ENCODE measurements around the gene TFR2. TPM values are rescaled to one million over a fixed set of nuclear protein-coding genes. Genes with fewer than 3 reads are reported as not detected.

Gene TFR2
- total RNA-seq, result 1 to 10 TPM; 4.5 to 6.1 TPM
- 3.5 to 9.5 reads per million in 2 donors for total RNA-seq

DNA sequence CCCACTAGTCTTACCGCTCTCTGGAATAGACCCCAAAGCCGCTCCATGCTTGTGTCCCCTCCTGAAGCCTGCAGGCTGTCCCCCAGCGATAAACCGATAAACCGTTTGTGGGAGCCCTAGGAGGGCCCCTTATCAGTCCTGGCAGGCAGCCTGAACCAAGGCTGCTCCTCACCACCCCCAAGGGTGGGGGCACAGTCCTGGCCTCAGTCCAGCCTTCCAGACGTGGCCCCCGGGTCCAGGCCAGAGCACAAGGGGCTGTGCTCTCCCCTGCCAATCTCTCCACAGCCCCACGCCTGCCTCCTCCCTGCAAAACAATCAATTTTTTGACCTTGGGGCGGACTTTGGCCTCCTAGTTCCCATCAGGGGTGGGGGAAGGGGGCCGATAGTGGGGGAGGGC is at the start of gene TFR2:
TSS of gene TFR2 (minus strand) at position 90 of the 397 bp plus-strand sequence. CDS start at position 47, 43 bp downstream.
- H3K27ac Mint-ChIP-seq, result no peak within 1 kb of the TSS
- no peak within 1 kb of the TSS for H3K4me3 Mint-ChIP-seq
- H3K27me3 Mint-ChIP-seq, result no peaks in the 10 kb centered on the region
- no peaks in the 10 kb centered on the region for H3K9me3 ChIP-seq (ENCODE audit: control insufficient read depth, low read length, poor library complexity, severe bottlenecking)
- ATAC-seq (no peak), DNase-seq (no peak)
- no peaks in the 10 kb centered on the region for H3K36me3 Mint-ChIP-seq (ENCODE audit: low read depth)
- H3K4me1 Mint-ChIP-seq, result peaks cover 7% of the 10 kb centered on the region

DNA sequence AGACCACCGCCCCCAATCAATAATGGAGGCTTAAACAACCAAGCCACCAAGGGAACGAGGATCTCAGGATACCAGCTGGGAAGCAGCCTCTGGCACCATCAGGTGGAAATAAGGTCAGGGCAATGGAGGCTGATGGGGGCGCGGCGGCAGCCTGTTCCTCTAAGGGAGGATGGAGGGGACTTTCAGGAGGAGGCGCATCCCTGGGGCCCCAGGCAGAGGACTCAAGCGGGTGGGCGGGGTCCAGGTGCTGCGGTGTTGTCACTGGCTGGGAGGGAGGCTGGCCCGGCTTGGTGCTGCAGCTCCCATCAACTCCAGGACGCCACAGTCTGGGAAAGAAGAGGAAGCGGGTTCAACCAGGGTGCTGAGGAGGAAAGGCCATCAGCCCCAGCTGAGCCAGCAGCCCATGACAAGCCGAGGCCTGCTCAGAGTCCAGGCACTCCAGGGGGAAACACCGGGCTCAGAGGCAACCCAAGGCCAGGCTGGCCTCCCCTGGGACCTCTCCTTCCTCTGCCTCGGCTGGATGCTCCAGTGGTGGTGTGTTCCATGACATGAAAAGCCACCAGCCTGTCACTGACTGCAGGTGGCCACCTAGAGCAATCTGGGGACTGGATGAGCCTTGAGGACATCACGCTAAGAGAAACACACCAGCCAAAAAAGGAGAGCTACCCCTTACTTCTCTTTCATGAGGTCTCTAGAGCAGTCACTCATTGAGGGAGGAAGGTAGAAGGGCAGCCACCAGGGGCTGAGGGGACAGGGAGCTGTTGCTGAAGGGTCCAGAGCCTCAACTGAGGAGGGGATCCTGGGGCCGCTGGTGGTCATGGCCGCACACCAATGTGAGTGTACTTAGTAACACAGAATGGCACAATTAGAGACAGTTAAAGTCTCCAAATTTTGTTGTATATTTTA is 48.1 kb upstream of the TFR2 start:
- Mint-ChIP-seq H3K4me3 (no peak overlapping the region), H3K27me3 (no peaks in the 10 kb centered on the region), H3K4me1 (peaks cover 26% of the 10 kb centered on the region), H3K27ac (peak overlapping the region; percentile 72), H3K36me3 (ENCODE audit: low read depth) (no peaks in the 10 kb centered on the region)
- no peak for DNase-seq
- H3K9me3 ChIP-seq (ENCODE audit: control insufficient read depth, low read length, poor library complexity, severe bottlenecking), result no peaks in the 10 kb centered on the region
- no peak for ATAC-seq

DNA sequence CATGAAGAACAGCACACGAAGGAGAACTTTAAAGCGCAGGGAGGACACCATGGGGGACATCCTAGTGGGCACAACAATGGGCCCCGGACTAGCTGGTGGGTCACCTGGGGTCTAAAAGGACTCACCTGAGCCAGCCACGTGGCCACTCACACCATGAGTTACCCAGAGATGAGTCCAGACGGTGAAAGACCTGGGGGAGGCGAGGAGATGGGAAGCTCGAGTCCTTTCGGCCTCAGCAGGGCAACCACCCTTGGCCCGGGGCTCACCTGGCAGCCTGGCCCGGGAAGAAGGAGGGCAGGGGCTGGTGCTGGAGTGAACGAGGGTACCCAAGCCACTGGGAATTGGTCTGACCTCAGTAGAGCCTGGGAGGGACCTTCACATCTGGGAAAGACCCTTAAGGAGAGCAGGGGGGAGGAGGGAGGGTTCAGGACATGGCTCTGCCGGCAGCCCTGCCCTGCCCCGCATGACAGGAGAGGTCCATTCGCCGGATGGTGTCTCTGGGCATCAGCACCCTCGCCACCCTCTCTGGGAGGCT is 47.0 kb upstream of the TFR2 start:
- H3K9me3 ChIP-seq (ENCODE audit: control insufficient read depth, low read length, poor library complexity, severe bottlenecking), result no peaks in the 10 kb centered on the region
- Mint-ChIP-seq H3K27ac (peak overlapping the region; percentile 72), H3K27me3 (no peaks in the 10 kb centered on the region), H3K4me3 (peak overlapping the region; percentile 43), H3K36me3 (ENCODE audit: low read depth) (no peaks in the 10 kb centered on the region), H3K4me1 (peaks cover 26% of the 10 kb centered on the region)
- DNase-seq, result no peak
- ATAC-seq, result no peak

DNA sequence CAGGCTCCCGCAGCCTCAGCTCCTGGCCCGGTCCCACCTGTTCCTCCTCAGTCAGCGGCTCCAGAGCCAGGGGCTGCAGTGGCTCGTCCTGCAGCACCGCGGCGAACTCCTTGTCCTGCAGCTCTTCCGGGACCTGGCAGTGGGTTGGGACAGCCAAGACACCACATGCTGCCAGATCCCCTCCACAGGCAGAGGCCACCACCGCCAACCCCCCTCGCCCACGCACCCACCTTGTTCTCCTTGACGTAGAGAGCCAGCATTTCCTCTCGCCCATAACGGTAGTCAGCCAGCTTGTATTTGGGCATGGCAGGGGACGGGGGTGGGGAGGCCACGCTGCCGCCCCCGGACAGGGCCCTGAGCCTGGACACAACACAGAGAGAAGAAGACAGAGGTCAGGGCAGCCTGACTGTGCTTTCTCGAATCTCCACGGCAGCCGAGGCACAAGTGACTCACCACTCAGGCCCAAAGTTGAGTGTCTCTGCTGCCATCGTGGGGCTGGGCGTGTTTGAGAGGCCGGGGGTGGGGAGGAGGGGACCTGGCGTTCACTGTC is 46.5 kb upstream of the TFR2 start:
- Mint-ChIP-seq H3K36me3 (ENCODE audit: low read depth) (no peaks in the 10 kb centered on the region), H3K27me3 (no peaks in the 10 kb centered on the region), H3K4me1 (peaks cover 23% of the 10 kb centered on the region), H3K4me3 (no peak overlapping the region), H3K27ac (no peak overlapping the region)
- DNase-seq (no peak), ATAC-seq (no peak)
- H3K9me3 ChIP-seq (ENCODE audit: control insufficient read depth, low read length, poor library complexity, severe bottlenecking), result no peaks in the 10 kb centered on the region

DNA sequence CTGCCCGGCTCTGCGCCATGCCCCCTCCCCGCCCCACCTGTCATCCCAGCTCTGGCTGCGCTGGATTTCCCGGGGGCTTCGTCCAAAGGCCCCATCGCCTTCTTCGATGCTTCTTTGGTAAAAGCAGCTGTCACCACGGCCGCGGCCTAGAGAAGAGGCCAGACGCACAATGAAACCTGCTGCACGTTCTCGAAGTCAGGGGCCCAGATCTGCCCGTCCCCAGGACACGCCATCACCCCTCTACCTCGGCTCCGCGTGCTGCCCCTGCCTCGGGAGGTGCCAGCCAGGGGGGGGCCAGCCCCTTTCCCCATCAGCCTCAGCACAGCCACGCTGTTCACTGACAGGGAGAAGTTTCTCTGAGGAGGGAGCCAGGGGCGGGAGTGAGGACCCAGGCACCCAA is 45.9 kb upstream of the TFR2 start:
- no peaks in the 10 kb centered on the region for H3K27me3 Mint-ChIP-seq
- H3K27ac Mint-ChIP-seq, result no peak overlapping the region
- peaks cover 17% of the 10 kb centered on the region for H3K4me1 Mint-ChIP-seq
- ATAC-seq (no peak), DNase-seq (no peak)
- no peaks in the 10 kb centered on the region for H3K9me3 ChIP-seq (ENCODE audit: control insufficient read depth, low read length, poor library complexity, severe bottlenecking)
- no peak overlapping the region for H3K4me3 Mint-ChIP-seq
- H3K36me3 Mint-ChIP-seq (ENCODE audit: low read depth), result no peaks in the 10 kb centered on the region

DNA sequence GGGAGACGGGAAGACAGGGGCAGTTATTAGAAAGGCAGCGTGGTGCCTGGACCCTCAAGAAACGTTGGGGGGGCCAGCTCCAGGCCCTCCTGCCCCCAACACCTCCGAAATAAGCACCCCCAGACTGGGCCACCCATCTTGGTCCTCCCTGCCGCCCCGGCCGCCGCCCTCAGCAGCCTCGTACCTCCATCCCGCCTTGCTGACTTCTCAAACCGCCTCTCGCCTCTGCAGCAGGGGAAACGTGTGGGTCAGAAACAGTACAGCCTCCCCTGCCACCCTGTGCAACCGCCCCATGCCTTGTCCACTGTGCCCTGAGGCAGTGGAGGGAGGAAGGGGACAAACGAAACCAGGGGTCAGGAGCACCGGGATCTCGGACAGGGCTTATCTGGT is 45.5 kb upstream of the TFR2 start:
- Mint-ChIP-seq H3K4me3 (no peak overlapping the region), H3K36me3 (ENCODE audit: low read depth) (no peaks in the 10 kb centered on the region), H3K27me3 (no peaks in the 10 kb centered on the region), H3K27ac (no peak overlapping the region), H3K4me1 (peaks cover 14% of the 10 kb centered on the region)
- ATAC-seq (no peak), DNase-seq (no peak)
- no peaks in the 10 kb centered on the region for H3K9me3 ChIP-seq (ENCODE audit: control insufficient read depth, low read length, poor library complexity, severe bottlenecking)

DNA sequence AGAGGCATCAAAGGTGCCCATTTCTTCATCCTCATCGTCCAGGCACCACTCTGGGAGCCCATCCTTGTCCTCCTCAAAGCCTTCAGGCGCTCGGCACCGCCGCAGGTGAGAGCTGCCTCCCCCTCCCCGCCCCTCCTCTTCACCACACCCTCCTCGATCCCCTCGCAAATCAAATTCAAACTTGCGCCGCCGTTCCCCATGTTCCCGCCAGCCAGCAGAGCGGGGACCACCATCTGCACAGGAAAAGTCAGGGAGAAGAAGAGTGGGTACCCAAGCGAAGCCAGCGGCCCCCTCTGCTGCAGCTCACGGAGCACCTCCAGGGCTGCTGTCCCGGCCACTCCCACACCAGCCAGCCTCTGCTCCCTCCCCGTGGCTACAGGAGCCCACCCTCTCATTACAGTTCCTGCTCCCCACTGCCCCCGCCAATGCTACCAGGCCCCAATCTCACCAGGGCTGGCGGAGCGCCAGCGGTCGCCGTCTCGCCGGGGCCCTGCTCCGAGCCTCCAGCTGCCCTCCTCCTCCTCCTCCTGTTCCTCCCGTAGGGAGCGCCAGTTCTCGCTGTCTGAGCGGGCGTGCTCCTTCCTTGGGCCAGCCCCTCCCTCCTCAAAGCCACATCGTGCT is 45.0 kb upstream of the TFR2 start:
- DNase-seq (no peak), ATAC-seq (no peak)
- Mint-ChIP-seq H3K27ac (no peak overlapping the region), H3K4me1 (peaks cover 14% of the 10 kb centered on the region), H3K27me3 (no peaks in the 10 kb centered on the region), H3K36me3 (ENCODE audit: low read depth) (no peaks in the 10 kb centered on the region), H3K4me3 (no peak overlapping the region)
- H3K9me3 ChIP-seq (ENCODE audit: control insufficient read depth, low read length, poor library complexity, severe bottlenecking), result no peaks in the 10 kb centered on the region

DNA sequence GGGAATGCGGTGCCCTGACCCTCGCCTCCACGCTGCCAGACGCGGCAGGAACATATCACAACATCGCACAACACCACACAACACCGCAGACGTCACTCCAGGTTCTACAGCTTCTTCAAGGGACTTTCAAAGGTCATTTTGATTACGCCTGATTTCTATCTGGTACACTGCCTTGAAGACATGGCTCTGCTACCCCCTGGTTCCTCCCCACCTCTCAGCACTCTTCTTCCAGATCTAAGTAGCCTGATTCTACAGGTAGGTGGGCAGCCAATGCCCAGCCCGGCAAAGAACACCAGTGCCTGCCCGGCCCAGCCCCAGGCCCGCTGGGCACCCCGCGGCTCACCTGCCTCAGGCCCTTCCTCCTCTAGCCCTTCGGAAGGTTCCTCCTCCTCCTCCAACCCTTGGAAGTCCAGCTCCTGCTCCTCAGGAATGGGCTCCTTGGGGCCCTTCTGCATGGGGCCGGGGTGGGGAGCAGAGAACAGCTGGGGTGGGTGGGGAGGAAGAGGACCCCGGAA is 44.3 kb upstream of the TFR2 start:
- Mint-ChIP-seq H3K36me3 (ENCODE audit: low read depth) (no peaks in the 10 kb centered on the region), H3K4me1 (peaks cover 14% of the 10 kb centered on the region), H3K27ac (no peak overlapping the region), H3K4me3 (no peak overlapping the region), H3K27me3 (no peaks in the 10 kb centered on the region)
- no peaks in the 10 kb centered on the region for H3K9me3 ChIP-seq (ENCODE audit: control insufficient read depth, low read length, poor library complexity, severe bottlenecking)
- ATAC-seq, result no peak
- no peak for DNase-seq

DNA sequence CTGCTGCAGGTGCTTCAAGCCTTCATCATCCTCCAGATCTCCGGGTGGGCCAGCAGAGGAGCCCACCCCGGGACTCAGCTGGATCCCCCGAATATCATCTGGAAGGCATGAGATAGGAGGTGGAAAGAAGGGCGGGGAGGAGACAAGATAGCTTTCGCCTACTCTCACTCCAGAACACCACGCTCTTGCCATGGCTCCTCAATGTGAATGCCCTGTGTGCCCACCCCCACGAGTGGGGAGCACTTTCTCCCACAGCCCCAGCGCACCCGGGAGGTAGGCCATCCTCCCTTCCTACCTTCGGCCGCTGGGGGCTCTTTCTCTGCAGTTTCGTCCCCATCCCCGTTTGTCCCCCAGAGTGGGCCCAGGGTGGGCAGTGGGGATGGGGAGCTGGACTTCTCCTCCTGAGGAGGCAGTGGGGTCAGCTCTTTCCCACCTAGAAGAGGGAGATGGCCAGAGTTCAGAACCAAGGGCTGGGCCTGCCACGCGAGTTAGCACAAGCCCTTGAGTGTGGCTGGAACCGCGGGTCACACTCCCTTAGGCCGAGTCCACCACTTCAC is 43.8 kb upstream of the TFR2 start:
- H3K27me3 Mint-ChIP-seq, result no peaks in the 10 kb centered on the region
- ATAC-seq (no peak), DNase-seq (no peak)
- no peak overlapping the region for H3K4me3 Mint-ChIP-seq
- H3K36me3 Mint-ChIP-seq (ENCODE audit: low read depth), result no peaks in the 10 kb centered on the region
- H3K9me3 ChIP-seq (ENCODE audit: control insufficient read depth, low read length, poor library complexity, severe bottlenecking), result no peaks in the 10 kb centered on the region
- H3K4me1 Mint-ChIP-seq, result peaks cover 19% of the 10 kb centered on the region
- no peak overlapping the region for H3K27ac Mint-ChIP-seq

DNA sequence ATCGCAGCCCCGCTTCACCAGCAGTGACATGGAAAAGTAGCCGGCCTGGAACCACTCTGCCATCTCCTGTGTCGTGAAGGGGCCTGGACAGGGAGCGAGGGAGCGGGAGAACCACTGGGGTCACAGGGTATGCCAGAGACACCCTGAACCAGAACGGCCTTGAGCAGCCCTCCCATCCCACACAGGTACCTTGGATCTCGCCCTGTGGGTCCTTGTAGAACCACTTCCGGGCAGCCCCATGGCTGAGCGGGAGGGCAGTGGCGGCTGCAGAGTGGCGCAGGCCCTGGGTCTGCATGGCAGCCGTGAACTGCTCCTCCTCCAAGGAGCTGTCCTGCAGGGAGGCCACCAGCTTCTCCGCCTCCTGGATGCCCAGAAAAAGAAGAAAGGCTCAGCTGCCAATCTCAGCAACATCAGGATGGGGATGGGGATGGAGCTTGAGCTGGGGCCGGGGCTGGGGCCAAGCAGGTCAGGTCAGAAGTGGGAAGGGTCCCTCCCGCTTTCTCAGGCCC is 43.2 kb upstream of the TFR2 start:
- H3K36me3 Mint-ChIP-seq (ENCODE audit: low read depth), result no peaks in the 10 kb centered on the region
- no peak for ATAC-seq

DNA sequence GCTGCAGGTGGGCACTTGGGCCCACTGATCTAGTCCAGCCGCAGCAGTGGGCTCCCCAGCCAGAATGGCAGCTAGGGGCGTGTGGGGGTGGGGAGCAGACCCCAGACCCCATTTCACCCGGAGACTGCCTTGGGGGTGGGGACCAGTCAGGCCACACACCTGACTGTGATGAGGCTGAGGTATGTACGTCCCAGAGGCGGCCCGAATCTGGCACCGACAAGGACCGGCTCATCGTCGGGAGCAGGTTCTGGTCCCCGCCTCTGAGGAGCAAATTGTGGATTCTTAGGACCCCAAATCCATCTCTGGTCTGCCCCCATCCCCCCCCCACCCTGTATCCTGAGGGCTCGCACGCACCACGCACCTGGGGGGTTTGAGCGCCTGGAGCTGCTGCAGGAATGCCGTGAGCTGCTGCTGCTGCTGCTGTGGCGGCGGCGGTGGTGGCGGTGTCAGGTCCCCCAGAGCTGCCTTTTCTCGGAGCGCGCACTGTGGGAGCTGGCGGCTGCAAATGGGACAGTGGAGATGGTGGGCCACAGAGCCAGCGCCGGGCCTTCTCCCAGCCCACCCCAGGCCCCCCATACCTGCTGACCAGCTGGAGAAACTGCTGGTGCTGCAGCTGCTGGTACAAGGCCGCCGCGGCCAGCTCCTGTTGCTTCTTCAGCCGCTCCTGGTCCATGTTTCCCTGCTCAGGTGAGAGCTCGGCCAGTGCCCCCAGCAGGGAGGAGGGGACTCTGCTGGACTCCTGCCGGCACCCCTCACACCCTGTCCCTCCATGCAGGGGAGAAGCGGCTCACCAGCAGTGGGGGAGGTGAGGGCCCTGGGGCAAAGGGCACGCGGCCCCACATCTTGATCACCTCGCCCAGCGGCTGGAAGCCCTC is 42.5 kb upstream of the TFR2 start:
- H3K27me3 Mint-ChIP-seq, result no peaks in the 10 kb centered on the region
- no peak for ATAC-seq
- H3K4me1 Mint-ChIP-seq, result peaks cover 20% of the 10 kb centered on the region
- H3K9me3 ChIP-seq (ENCODE audit: control insufficient read depth, low read length, poor library complexity, severe bottlenecking), result no peaks in the 10 kb centered on the region
- DNase-seq, result no peak
- no peak overlapping the region for H3K27ac Mint-ChIP-seq
- no peaks in the 10 kb centered on the region for H3K36me3 Mint-ChIP-seq (ENCODE audit: low read depth)
- H3K4me3 Mint-ChIP-seq, result no peak overlapping the region

More for the DNA sequence above, 43.2 kb upstream of the TFR2 start:
- Mint-ChIP-seq H3K27me3 (no peaks in the 10 kb centered on the region), H3K4me1 (peaks cover 20% of the 10 kb centered on the region), H3K4me3 (no peak overlapping the region), H3K27ac (no peak overlapping the region)
- no peak for DNase-seq
- no peaks in the 10 kb centered on the region for H3K9me3 ChIP-seq (ENCODE audit: control insufficient read depth, low read length, poor library complexity, severe bottlenecking)

DNA sequence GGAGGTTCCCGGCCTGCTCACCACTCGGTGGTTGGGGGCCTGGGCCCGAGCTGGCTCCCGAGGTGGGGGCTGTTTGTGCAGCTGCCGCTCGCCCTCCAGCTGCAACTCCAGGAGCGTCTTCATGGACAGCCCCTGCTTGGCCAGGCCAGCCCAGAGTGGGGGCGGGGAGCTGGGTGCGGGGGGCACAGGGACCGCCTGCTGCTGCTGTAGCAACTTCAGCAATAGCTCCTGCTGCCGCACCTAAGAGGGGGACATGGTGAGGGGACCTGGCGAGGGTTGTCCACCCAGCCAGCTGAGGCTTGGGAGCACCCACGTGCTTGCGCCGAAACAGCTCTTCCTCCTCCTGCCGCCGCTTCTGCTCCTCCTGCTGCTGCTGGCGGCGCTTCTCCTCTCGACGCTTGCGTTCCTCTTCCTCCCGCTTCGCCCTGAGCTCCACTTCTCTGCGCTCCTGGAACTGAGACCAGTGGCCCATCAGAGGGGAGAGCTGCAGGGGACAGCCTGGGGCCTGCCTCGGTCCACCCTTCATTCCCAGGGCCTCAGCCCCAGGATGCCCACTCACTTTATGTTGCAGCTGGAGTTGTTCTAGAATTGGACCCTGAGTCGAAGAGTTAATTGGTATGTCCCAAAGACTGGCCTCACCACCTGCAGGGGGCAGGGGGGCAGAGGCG is 41.8 kb upstream of the TFR2 start:
- no peak for DNase-seq
- Mint-ChIP-seq H3K27me3 (no peaks in the 10 kb centered on the region), H3K4me3 (no peak overlapping the region), H3K36me3 (ENCODE audit: low read depth) (no peaks in the 10 kb centered on the region), H3K27ac (no peak overlapping the region), H3K4me1 (peaks cover 21% of the 10 kb centered on the region)
- H3K9me3 ChIP-seq (ENCODE audit: control insufficient read depth, low read length, poor library complexity, severe bottlenecking), result no peaks in the 10 kb centered on the region
- ATAC-seq, result no peak
